Peyer's patch (tissue), 4 donors: ENCODE data around the gene ZNF750. TPM values are rescaled to one million over a fixed set of nuclear protein-coding genes. Genes with fewer than 3 reads are reported as not detected.

Experiments used
- DNase-seq, 3 donors: peaks; one replicate each; pipeline ENCODE4 v3.0.0-alpha.2; 2017 to 2019
- H3K27ac ChIP-seq, 4 donors: fragments of 200-600 bp; sonication (generic); one replicate each; pipeline ENCODE4 v1.5.1; 2016 to 2019
- H3K27me3 ChIP-seq, 2 donors: fragments of 200-600 bp; sonication (generic); one replicate each; pipeline ENCODE4 v1.5.1; 2019
- H3K36me3 ChIP-seq, 3 donors: fragments of 200-600 bp; sonication (generic); one replicate each; pipeline ENCODE4 v1.5.1; 2016 to 2019
- H3K4me1 ChIP-seq, 4 donors: fragments of 200-600 bp; sonication (generic); one replicate each; pipeline ENCODE4 v1.5.1; 2016 to 2019
- H3K4me3 ChIP-seq, 4 donors: fragments of 200-600 bp; sonication (generic); 1 replicate in 3 of 4; 2 replicates in 1 of 4; pipeline ENCODE4 v1.5.1; 2016 to 2019; ENCODE audit warnings: mild to moderate bottlenecking in 1 of 4
- H3K9me3 ChIP-seq, 4 donors: fragments of 200-600 bp; sonication (generic); one replicate each; pipeline ENCODE4 v1.5.1; 2016 to 2019; ENCODE audit warnings: mild to moderate bottlenecking in 1 of 4
- CTCF ChIP-seq, 6 experiments: fragments of 450-650 bp in 4 of 6; fragments of 200-600 bp in 2 of 6; sonication (generic) in 1 of 6; IDR thresholded peaks; one replicate each; pipeline ENCODE4 v1.5.1; 2017 to 2019; ENCODE audit warnings: antibody characterized with exemption in 6 of 6, mild to moderate bottlenecking in 3 of 6, moderate library complexity in 1 of 6
- POLR2A ChIP-seq, 2 donors: fragments of 450-650 bp; IDR thresholded peaks; one replicate each; pipeline ENCODE4 v1.5.1; 2017; ENCODE audit warnings: antibody characterized with exemption in 2 of 2, mild to moderate bottlenecking in 2 of 2, moderate library complexity in 2 of 2
- total RNA-seq, 4 donors: library from RNA; depleted of rRNA; stranded (reverse); fragments of >200 nt; gene quantifications; one replicate each; pipeline ENCODE4 v1.1.0, GENCODE V29; 2016

The ZNF750 gene
- not detected for total RNA-seq

GRCh38 chr17:82839617-82840292, at the start of gene ZNF750:
Gene ZNF750 (minus strand): TSS chr17:82840022. CDS start chr17:82832454, 7,568 bp downstream.
- H3K36me3 ChIP-seq: no peaks in the 10 kb centered on the region
- H3K27ac ChIP-seq: peak within 1 kb of the TSS in 1 of 4 donors; percentile 74
- H3K9me3 ChIP-seq: no peaks in the 10 kb centered on the region
- no peak within 1 kb of the TSS for H3K4me3 ChIP-seq
- TF ChIP-seq POLR2A (IDR thresholded peaks at IDR 0.05) (no peak), CTCF (IDR thresholded peaks at IDR 0.05) (no peak)
- peaks cover 0 to 15% (median 3%) of the 10 kb centered on the region in 4 donors for H3K4me1 ChIP-seq
- no peaks in the 10 kb centered on the region for H3K27me3 ChIP-seq
- no peak for DNase-seq

DNA sequence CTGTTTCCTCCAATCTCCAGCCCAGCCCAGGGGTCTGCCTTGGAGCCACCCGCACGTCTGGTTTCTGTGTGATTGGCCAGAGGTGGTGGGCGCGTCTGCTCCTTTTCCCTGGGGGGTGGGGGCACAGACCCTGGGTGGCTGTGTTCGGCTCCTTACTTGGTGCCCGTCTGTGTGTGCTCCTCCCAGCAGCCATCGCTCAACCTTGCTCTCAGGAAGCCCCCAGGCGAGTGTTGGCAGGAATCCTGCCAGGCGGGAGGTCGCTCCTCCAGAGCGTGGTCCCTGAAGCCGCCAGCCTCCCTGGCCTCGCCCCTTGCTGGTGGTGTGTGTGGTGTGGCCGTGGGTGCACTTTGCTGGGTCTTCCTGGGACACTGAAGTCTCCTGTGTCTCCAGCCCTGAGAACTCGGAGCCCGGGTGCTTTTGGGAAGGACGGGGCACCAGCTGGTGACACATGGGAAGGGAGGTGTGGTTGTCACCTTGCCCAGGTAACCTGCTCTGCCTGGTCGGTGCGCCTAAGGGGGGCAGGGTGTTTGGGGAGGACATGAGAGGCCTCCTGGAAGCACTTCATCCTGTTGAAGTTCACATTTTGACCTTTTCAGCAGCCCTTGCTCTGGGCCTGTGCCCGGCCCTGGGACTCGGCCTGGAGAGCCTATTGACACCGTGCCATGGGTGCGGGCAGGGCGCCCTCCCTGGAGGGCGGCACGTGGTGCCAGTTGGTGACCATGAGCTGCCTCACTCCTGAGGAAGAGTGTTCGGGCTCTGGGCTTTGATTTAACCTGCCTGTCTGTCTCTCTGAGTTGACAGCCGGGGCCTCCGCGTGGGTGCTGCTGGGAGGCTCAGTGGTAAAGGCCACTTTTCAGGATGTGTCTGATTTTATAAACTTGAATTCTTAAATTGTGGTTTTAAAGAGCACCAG, 49.0 kb upstream of the ZNF750 start:
- TF ChIP-seq CTCF (IDR thresholded peaks at IDR 0.05) (no peak), POLR2A (IDR thresholded peaks at IDR 0.05) (no peak)
- Histone ChIP-seq H3K9me3 (no peaks in the 10 kb centered on the region), H3K27me3 (no peaks in the 10 kb centered on the region), H3K4me1 (peaks cover 0 to 13% (median 6%) of the 10 kb centered on the region in 4 donors), H3K27ac (peak overlapping the region in 1 of 4 donors; percentile 41), H3K36me3 (no peaks in the 10 kb centered on the region), H3K4me3 (no peak overlapping the region)
- no peak for DNase-seq

DNA sequence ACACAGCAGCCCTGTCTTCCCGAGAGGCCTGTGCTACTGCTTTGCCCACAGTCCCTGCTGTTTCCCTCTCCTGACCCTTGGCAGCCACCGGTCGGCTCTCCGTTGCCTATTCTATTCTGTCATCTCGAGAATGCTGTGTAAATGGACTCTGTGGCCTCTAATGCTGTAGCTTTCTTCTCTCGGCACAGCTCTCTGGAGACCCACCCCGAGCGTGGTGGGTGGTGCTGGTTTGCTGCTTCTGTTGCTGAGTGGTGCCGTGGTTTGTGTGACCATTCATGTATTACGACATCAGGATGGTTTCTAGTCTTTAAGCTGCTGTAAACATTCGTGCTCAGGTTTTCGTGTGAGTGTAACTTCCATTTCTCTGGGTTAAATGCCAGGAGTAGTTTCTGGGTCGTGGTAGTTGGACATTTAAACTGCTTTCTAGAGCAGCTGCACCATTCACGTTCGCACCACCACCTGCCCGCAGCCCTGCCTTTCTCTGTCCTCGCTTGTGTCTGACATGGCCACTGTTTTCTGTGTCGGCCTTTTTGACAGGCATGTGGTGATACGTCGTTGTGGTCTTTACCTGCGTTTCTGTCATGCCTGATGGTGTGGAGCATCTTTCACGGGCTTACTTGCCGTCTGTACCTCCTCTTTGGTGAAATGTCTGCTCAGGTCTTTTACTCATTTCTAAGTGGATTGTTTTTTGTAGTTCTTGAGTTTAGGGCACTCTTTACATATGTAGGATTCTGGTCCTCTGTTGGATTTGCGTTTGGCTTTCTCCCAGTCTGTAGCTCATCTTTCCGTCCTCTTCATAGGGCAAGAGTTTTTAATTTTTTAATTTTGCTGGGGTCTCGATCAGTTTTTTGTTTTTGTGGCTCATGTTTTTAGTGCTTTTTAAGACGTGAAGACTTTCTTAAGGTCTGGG, 47.7 kb upstream of the ZNF750 start:
- TF ChIP-seq CTCF (IDR thresholded peaks at IDR 0.05): no peak
- TF ChIP-seq POLR2A (IDR thresholded peaks at IDR 0.05): no peak

DNA sequence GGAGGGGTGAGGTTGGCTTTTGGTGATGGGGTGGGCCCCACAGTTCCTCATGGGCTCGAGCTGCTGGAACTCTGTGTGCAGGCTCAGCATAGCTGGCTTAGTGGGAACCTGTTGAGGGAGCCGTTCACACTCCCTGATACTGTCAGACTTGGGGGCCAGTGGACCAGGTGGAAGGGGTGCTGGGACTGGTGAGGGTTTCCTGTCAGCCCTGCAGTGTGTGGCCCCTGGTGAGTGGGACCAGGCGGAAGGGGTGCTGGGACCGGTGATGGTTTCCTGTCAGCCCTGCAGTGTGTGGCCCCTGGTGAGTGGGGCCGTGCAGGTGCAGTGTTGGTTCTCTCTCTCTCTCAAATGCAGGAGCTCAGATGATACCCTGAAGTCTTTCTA, 45.1 kb upstream of the ZNF750 start:
- DNase-seq: peak in 2 of 3 donors; percentile 74 to 82
- Histone ChIP-seq H3K4me1 (peaks cover 0 to 26% (median 11%) of the 10 kb centered on the region in 4 donors), H3K4me3 (no peak overlapping the region), H3K9me3 (no peaks in the 10 kb centered on the region), H3K27ac (peak overlapping the region; percentile 28 to 55 (median 46)), H3K27me3 (no peaks in the 10 kb centered on the region), H3K36me3 (no peaks in the 10 kb centered on the region)
- no peak for TF ChIP-seq CTCF (IDR thresholded peaks at IDR 0.05)
- no peak for TF ChIP-seq POLR2A (IDR thresholded peaks at IDR 0.05)

More for the DNA sequence above, 47.7 kb upstream of the ZNF750 start:
- no peak for DNase-seq
- Histone ChIP-seq H3K4me1 (peaks cover 0 to 19% (median 6%) of the 10 kb centered on the region in 4 donors), H3K36me3 (no peaks in the 10 kb centered on the region), H3K9me3 (no peaks in the 10 kb centered on the region), H3K27me3 (no peaks in the 10 kb centered on the region), H3K27ac (no peak overlapping the region), H3K4me3 (no peak overlapping the region)

GRCh38 chr17:82884341-82884969, 44.6 kb upstream of the ZNF750 start:
- Histone ChIP-seq H3K36me3 (no peaks in the 10 kb centered on the region), H3K27me3 (no peaks in the 10 kb centered on the region), H3K4me3 (no peak overlapping the region), H3K27ac (peak overlapping the region; percentile 28 to 55 (median 46)), H3K9me3 (no peaks in the 10 kb centered on the region), H3K4me1 (peaks cover 0 to 25% (median 11%) of the 10 kb centered on the region in 4 donors)
- DNase-seq: peak in 1 of 3 donors; percentile 54
- TF ChIP-seq POLR2A (IDR thresholded peaks at IDR 0.05) (no peak), CTCF (IDR thresholded peaks at IDR 0.05) (no peak)
